HG02885 (cell line): ENCODE results near the gene GBP3.
A peak's percentile ranks its signal among the peaks of the same experiment; 100 is the strongest.
"Not testable (repeated sequence)": the region's sequence is repeated elsewhere in the genome, so short reads cannot be mapped to it uniquely, and the experiment has no call there.

ENCODE experiments used
- ATAC-seq: cut with Tn5 transposase; IDR thresholded peaks from one replicate; pipeline ENCODE4 v1.9.1; 2021; ENCODE audit warnings: mild to moderate bottlenecking; ENCODE audit not compliant: unreplicated experiment, poor library complexity

The GBP3 gene

DNA sequence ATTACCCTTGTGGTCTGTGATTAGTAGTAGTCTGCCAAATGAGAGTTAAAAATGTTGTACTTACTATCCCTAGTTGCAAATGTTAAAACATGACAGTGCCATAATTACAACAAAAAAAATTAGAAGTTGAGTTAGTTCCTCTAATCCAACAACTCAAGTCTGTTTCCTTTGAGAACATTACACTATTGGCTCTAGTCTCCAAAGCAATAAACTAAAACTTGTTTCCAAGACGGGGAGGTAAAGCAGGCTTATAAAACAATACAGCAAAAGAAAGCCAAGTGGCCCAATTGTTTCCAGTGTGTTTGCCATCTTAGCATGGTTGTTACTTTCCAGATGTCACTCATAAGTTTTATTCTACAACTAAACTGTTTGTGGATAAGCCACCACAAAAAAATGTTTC is 41.8 kb downstream of the GBP3 start:
- no peak for ATAC-seq

DNA sequence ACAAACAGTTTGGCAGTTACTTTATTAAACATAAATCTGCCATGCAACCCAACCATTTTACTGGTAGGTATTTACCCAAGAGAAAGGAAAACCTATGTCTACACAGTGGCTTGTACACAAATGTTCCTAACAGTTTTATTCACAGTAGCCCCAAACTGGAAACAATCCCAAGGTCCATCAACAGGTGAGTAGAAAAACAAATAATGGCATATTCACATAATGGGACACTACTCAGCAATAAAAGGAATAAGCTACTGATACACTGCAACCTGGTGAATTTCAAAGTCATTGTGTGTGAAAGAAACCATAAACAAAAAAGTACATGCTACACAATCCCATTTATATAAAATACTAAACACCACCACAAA is 42.9 kb downstream of the GBP3 start:
- ATAC-seq: no peak

DNA sequence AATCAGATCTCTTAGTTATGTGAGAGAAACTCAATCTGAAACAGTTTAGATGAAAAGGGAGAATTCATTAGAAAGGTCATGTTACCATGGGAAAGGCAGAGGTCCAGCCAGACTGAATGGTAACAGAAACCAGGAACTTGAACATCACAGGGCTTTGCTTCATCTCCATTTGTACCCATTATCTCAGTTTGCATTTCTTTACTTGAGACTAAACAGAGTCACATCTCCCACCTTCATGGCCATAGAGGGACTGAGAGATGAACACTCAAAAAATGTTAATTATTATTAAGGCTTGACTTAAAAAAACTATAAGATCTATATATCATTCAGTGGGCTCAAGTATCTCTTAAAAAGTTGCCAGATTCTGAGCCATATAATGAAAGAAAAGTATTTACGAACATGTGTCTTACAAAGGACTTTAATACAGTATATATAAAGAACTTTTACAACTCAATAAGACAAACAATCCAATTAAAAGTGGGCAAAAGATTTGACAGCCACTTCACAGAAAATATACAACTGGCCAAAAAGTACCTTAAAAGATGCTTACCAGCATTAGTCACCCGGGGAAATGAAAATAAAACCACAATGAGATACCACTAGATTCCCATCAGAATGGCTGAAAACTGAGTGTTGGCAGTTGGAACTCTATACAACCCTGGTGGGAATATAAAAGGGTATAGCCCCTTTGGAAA is 43.5 kb downstream of the GBP3 start:
- no peak for ATAC-seq

DNA sequence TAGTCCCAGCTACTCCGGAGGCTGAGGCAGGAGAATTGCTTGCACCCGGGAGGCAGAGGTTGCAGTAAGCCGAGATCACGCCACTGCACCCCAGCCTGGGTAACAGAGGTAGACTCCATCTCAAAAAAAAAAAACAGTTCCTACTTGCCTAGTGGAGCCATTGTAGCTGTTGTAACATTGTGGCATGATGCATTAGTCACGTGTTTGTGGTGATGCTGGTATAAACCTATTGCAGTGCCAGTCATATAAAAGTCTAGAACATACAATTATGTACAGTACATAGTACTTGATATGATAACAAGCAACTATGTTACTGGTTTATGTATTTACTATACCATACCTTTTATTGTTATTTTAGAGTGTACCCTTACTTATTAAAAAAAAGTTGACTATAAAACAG is 46.4 kb downstream of the GBP3 start:
- ATAC-seq: no peak

DNA sequence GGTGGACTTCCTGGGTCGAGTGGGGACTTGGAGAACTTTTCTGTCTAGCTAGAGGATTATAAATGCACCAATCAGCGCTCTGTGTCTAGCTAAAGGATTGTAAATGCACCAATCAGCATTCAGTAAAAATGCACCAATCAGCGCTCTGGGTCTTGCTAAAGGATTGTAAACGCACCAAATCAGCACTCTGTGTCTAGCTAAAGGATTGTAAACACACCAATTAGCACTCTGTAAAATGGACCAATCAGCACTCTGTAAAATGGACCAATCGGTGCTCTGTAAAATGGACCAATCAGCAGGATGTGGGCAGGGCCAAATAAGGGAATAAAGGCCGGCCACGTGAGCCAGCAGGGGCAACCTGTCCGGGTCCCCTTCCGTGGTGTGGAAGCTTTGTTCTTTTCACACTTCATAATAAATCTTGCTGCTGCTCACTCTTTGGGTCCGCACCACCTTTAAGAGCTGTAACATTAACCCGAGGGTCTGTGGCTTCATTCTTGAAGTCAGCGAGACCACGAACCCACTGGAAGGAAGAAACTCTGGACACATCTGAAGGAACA is 48.0 kb downstream of the GBP3 start:
- not testable (repeated sequence) for ATAC-seq

DNA sequence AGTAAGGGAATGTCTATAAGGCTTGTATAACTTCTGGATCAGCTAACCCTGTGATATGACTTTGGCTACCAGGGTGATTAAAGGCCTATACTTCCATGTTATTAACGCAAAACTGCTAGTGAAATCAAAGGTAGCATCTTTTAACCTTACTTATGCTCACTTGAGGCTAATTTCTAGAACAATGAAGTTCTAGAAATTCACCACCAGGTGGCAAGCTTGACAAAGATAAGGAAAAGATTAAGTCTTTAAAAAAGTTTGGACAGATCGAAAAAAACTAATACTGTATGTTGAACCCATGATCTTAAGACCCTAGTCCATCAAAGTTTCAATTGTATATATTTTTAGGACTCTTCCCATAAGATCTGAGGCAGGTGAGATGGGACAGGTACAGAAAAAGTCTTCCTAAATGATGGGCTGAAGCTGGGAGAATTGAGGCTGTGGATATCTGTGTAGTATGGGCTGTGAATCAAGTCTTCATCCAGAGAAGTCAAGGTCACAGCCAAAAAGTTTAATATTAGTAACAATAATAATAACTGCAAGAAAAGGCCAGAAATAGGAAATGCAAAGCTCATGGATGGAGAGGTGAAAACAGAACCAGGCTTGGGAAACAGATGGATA is 49.0 kb downstream of the GBP3 start:
- ATAC-seq: peak; percentile 42

DNA sequence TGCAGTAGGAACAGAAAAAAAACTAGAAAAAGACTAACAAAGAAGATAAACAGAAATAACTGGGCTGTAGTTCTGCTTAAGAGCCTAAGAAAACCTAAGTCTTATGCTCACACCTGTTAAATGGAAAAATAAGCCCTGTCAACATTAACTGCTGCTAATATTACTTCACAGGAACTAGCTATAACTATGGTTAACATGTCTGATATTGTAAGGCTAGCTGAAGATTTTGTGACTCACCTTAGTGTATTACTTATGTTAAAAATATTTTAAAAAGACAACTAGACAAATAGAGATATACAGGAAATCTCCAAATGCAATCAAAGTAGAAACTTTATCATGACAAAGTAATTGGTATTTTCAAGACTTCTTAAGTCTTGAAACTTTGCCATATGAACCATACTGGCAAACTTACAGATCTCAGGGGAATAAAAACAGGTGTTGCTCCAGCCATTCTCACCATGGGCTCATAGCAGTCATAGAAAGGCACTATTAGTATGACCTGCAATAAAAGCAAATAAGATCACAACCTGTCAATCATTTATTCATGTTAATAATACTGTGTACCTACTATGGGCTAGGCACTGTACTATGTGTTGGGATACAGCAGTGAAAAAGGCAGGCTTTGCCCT is 60.9 kb downstream of the GBP3 start:
- ATAC-seq: no peak

DNA sequence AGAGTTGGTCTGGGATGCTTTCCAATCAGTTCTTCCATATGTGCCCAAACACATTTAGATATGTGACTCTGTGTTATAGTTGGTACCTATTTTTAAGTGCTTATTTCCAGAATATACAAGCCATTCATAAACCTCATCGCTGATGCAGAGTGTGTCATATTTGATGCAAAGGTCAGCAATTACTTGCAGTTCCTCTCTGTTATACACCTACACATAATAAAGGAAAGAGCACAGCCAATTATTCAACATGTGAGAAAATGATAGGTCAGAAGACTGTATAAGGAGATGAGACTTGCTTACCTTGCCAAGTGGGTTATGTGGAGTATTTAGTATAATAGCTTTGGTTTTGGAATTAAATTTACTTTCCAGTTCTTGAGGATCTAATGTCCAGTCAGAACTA is 61.6 kb downstream of the GBP3 start:
- ATAC-seq: no peak
